IMR-90 (cell line): ENCODE measurements around the gene USP25. TPM values are rescaled to one million over a fixed set of nuclear protein-coding genes. Genes with fewer than 3 reads are reported as not detected.

ENCODE experiments used
- ATAC-seq: fragments of 200-7000 bp; cut with Tn5 transposase; 2 replicates; pipeline ENCODE4 v1.9.1; 2020; ENCODE audit warnings: low read depth, mild to moderate bottlenecking, moderate library complexity
- BruUV-seq: library from RNA; stranded (reverse); fragments of 400-500 nt; replicated peaks from 2 replicates; lab custom pipeline; 2021; lab: Mats Ljungman, UMichigan
- CTCF ChIA-PET: fragments of 300-600 bp; formaldehyde crosslinking; extraction: SDS; loops from one replicate; lab custom pipeline; 2021; ENCODE audit warnings: antibody characterized with exemption; lab: Yijun Ruan, JAX
- POLR2A ChIA-PET: fragments of 300-600 bp; sonication (Branson Sonifier 250); formaldehyde crosslinking; loops from one replicate; lab custom pipeline; 2022; ENCODE audit warnings: antibody characterized with exemption; ENCODE audit not compliant: unreplicated experiment; lab: Charles Lee
- DNase-seq: peaks from one replicate; pipeline ENCODE4 v3.0.0; 2013
- H2AFZ ChIP-seq: replicated peaks from 2 replicates; pipeline ENCODE3; 2013; ENCODE audit warnings: low read length, mild to moderate bottlenecking; ENCODE audit not compliant: poor library complexity
- H2AK5ac ChIP-seq: 2 replicates; pipeline ENCODE4 v1.6.1; 2013; ENCODE audit warnings: low read depth, low read length, inconsistent platforms
- H2AK9ac ChIP-seq: replicated peaks from 2 replicates; pipeline ENCODE3; 2013; ENCODE audit warnings: mild to moderate bottlenecking, low read depth, low read length, moderate library complexity; ENCODE audit not compliant: poor library complexity
- H2BK120ac ChIP-seq: 2 replicates; pipeline ENCODE4 v1.6.1; 2013; ENCODE audit warnings: low read depth, low read length, inconsistent platforms
- H2BK15ac ChIP-seq: 3 replicates; pipeline ENCODE4 v1.6.1; 2013; ENCODE audit warnings: low read depth, low read length, inconsistent platforms
- H2BK20ac ChIP-seq: 2 replicates; pipeline ENCODE4 v1.6.1; 2013; ENCODE audit warnings: low read depth, mild to moderate bottlenecking, inconsistent platforms, low read length, moderate library complexity
- H2BK5ac ChIP-seq: 2 replicates; pipeline ENCODE4 v1.6.1; 2013; ENCODE audit warnings: mild to moderate bottlenecking, low read depth, low read length, inconsistent platforms; ENCODE audit not compliant: poor library complexity, severe bottlenecking
- H3K14ac ChIP-seq: replicated peaks from 2 replicates; pipeline ENCODE4 v1.6.1; 2013; ENCODE audit warnings: low read depth, low read length, inconsistent platforms
- H3K18ac ChIP-seq: 2 replicates; pipeline ENCODE4 v1.6.1; 2013; ENCODE audit warnings: low read depth, low read length, control low read depth
- H3K23ac ChIP-seq: 2 replicates; pipeline ENCODE4 v1.6.1; 2013; ENCODE audit warnings: low read depth, low read length, inconsistent platforms
- H3K27ac ChIP-seq: 2 replicates; pipeline ENCODE4 v1.5.1; 2013; ENCODE audit warnings: mild to moderate bottlenecking, control low read depth, low read length; ENCODE audit not compliant: insufficient read depth
- H3K27me3 ChIP-seq: 2 replicates; pipeline ENCODE4 v1.6.1; 2013; ENCODE audit warnings: low read length; ENCODE audit not compliant: control insufficient read depth, insufficient read depth
- H3K36me3 ChIP-seq: 2 replicates; pipeline ENCODE4 v1.6.1; 2013; ENCODE audit warnings: low read length, mixed read lengths; ENCODE audit not compliant: control insufficient read depth, insufficient read depth
- H3K4ac ChIP-seq: 2 replicates; pipeline ENCODE4 v1.6.1; 2013; ENCODE audit warnings: low read depth, low read length, inconsistent platforms
- H3K4me1 ChIP-seq: 2 replicates; pipeline ENCODE4 v1.6.1; 2013; ENCODE audit warnings: low read length, mixed read lengths; ENCODE audit not compliant: control insufficient read depth, insufficient read depth
- H3K4me2 ChIP-seq: 2 replicates; pipeline ENCODE4 v1.6.1; 2013; ENCODE audit warnings: low read depth, mild to moderate bottlenecking, control low read depth, low read length, moderate library complexity
- H3K4me3 ChIP-seq: 2 replicates; pipeline ENCODE4 v1.5.1; 2013; ENCODE audit warnings: low read depth, mild to moderate bottlenecking, control low read depth, low read length, moderate library complexity; ENCODE audit not compliant: insufficient read depth
- H3K56ac ChIP-seq: 2 replicates; pipeline ENCODE4 v1.6.1; 2013; ENCODE audit warnings: low read length, inconsistent platforms; ENCODE audit not compliant: insufficient read depth; ENCODE audit errors: extremely low read depth
- H3K79me1 ChIP-seq, 2 experiments: 2 replicates each; pipeline ENCODE4 v1.6.1; 2013; ENCODE audit warnings: low read length in 2 of 2, inconsistent platforms in 1 of 2, low read depth in 1 of 2
- H3K9ac ChIP-seq: 2 replicates; pipeline ENCODE4 v1.6.1; 2013; ENCODE audit warnings: low read depth, low read length, control low read depth
- H3K9me1 ChIP-seq: 2 replicates; pipeline ENCODE4 v1.6.1; 2013; ENCODE audit warnings: low read length, inconsistent platforms; ENCODE audit not compliant: insufficient read depth
- H3K9me3 ChIP-seq: 2 replicates; pipeline ENCODE4 v1.6.1; 2013; ENCODE audit warnings: low read length; ENCODE audit not compliant: control insufficient read depth, insufficient read depth
- H4K20me1 ChIP-seq: 2 replicates; pipeline ENCODE4 v1.6.1; 2013; ENCODE audit warnings: low read length, inconsistent platforms; ENCODE audit not compliant: insufficient read depth
- H4K5ac ChIP-seq: 2 replicates; pipeline ENCODE4 v1.6.1; 2013; ENCODE audit warnings: mild to moderate bottlenecking, low read depth, low read length, control low read depth
- H4K8ac ChIP-seq, 2 experiments: 2 replicates each; pipeline ENCODE4 v1.6.1; 2013; ENCODE audit warnings: low read depth in 2 of 2, low read length in 2 of 2, control low read depth in 1 of 2, inconsistent platforms in 1 of 2
- H4K91ac ChIP-seq: 2 replicates; pipeline ENCODE4 v1.6.1; 2013; ENCODE audit warnings: low read depth, low read length, inconsistent platforms; ENCODE audit not compliant: insufficient read depth
- MAZ ChIP-seq: IDR thresholded peaks from 2 replicates; pipeline ENCODE4 v1.6.1; 2012; ENCODE audit warnings: low read depth, mild to moderate bottlenecking, low read length, improper control_type of control experiment, moderate library complexity, borderline replicate concordance
- RFX5 ChIP-seq: IDR thresholded peaks from 2 replicates; pipeline ENCODE4 v1.8.0; 2012; ENCODE audit warnings: low read depth, mild to moderate bottlenecking, low read length, moderate library complexity
- WGBS, 2 experiments: methylation state at CpG; one replicate each; pipeline versions ENCODE4 v1.1.5 to v1.1.7; 2013; ENCODE audit warnings: missing lambda C conversion rate in 2 of 2; ENCODE audit not compliant: insufficient read length in 1 of 2; ENCODE audit errors: extremely low coverage in 2 of 2; 5-methylcytosine and 5-hydroxymethylcytosine counted together
- dilution Hi-C: fragments of 300-500 bp; cut with HindIII; formaldehyde crosslinking; loops from one replicate; pipeline ENCODE4 v1.14.3; 2018; ENCODE audit warnings: low sequenced_read_pairs; ENCODE audit not compliant: unreplicated experiment
- in situ Hi-C: fragments of 300-500 bp; cut with MboI; formaldehyde crosslinking; loops from 3 replicates; pipeline ENCODE4 v1.14.3; 2019; ENCODE audit warnings: low sequenced_read_pairs, inconsistent platforms, mixed read lengths
- intact Hi-C: fragments of 100-400 bp; cut with micrococcal nuclease; formaldehyde crosslinking; loops from 2 replicates; pipeline ENCODE4 v1.10.0; 2022
- polyA plus RNA-seq, 3 experiments: library from polyadenylated mRNA; depleted of rRNA; stranded (reverse); fragments of >200 nt; gene quantifications; 2 replicates each; pipeline ENCODE4 v1.2.3, GENCODE V29; 2012; ENCODE audit warnings: low replicate concordance in 1 of 3
- total RNA-seq: library from RNA; depleted of rRNA; stranded (reverse); fragments of >200 nt; gene quantifications from 2 replicates; pipeline ENCODE4 v1.2.3, GENCODE V29; 2012

The USP25 gene
- total and polyA plus RNA-seq, 2 of the 4 experiments (the other 2 are of a cell fraction): 9.3 to 23.3 TPM

GRCh38 chr21:15820852-15821379 lies 91.1 kb downstream of the USP25 start:
- H4K8ac ChIP-seq: no peak overlapping the region
- in situ Hi-C loops: no loop called here
- H2AK5ac ChIP-seq: no peak overlapping the region
- H3K9me1 ChIP-seq: peaks cover 2% of the 10 kb centered on the region; the same call in 1 of the 2 replicates
- H4K20me1 ChIP-seq: no peaks in the 10 kb centered on the region
- no peaks in the 10 kb centered on the region for H3K27me3 ChIP-seq
- no TSS peak for BruUV-seq
- no peak overlapping the region for H3K4me2 ChIP-seq
- H3K18ac ChIP-seq: no peak overlapping the region
- no peak overlapping the region for H2BK15ac ChIP-seq
- CTCF ChIA-PET: interaction anchor here (1.3 kb wide), 1 partner anchor 30 kb away, joined by 3 read pairs; no protein-coding TSS in a partner anchor
- no peak overlapping the region for H2BK120ac ChIP-seq
- H3K36me3 ChIP-seq: peaks cover 6% of the 10 kb centered on the region
- peaks cover 0 to 3% of the 10 kb centered on the region in 2 experiments; a peak in 1 of 4 replicates for H3K79me1 ChIP-seq
- ATAC-seq: peak; percentile 69
- H3K56ac ChIP-seq: no peak overlapping the region
- no peak overlapping the region for H2BK20ac ChIP-seq
- no CpG with 5 or more reads among the region's 3 CpGs for WGBS, 2 experiments
- no peak overlapping the region for H3K4me3 ChIP-seq
- H3K27ac ChIP-seq: no peak overlapping the region
- no peaks in the 10 kb centered on the region for H3K9me3 ChIP-seq
- DNase-seq: peak; percentile 47
- no peak overlapping the region for H3K4ac ChIP-seq
- H2AFZ ChIP-seq: no peak overlapping the region
- TF ChIP-seq MAZ: no peak
- TF ChIP-seq RFX5: no peak
- no peak overlapping the region for H2AK9ac ChIP-seq
- H3K9ac ChIP-seq: no peak overlapping the region
- POLR2A ChIA-PET: interaction anchor here (0.6 kb wide), 1 partner anchor 38 kb away, joined by 4 read pairs; no protein-coding TSS in a partner anchor
- peak overlapping the region; percentile 41 for H2BK5ac ChIP-seq
- no peak overlapping the region for H3K23ac ChIP-seq
- intact Hi-C loops: loop anchor here (5.0 kb wide), 1 partner anchor 304 kb away; no protein-coding TSS in a partner anchor
- H4K5ac ChIP-seq: no peak overlapping the region
- dilution Hi-C loops: no loop called here
- H3K4me1 ChIP-seq: no peaks in the 10 kb centered on the region
- H3K14ac ChIP-seq: no peak overlapping the region
- H4K91ac ChIP-seq: no peak overlapping the region
